KG1 (cell line): ENCODE data around the gene HK3.

Source experiments
- DNase-seq: peaks from one replicate; lab custom pipeline; 2025; lab: John Stamatoyannopoulos, UW

HK3 gene

DNA sequence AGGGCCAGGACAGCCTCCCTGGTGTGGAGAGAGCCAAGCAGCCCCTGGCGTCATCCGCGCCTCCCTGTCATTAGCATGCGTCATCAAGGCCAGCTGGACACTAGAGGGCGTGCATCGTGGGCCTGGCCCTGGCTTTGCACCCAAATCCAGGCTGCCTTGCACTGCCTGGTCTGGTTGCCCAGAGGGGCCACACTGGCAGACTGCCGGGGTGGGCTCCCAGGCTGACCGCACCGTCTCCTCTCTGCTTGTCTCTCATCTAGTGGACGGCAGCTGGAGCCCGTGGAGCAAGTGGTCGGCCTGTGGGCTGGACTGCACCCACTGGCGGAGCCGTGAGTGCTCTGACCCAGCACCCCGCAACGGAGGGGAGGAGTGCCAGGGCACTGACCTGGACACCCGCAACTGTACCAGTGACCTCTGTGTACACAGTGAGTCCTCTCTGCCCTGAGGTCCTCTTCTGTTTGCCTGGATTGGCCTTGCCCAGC is 29.0 kb downstream of the HK3 start:
- DNase-seq: no peak

GRCh38 chr5:176869501-176870109 is 29.5 kb downstream of the HK3 start:
- no peak for DNase-seq

DNA sequence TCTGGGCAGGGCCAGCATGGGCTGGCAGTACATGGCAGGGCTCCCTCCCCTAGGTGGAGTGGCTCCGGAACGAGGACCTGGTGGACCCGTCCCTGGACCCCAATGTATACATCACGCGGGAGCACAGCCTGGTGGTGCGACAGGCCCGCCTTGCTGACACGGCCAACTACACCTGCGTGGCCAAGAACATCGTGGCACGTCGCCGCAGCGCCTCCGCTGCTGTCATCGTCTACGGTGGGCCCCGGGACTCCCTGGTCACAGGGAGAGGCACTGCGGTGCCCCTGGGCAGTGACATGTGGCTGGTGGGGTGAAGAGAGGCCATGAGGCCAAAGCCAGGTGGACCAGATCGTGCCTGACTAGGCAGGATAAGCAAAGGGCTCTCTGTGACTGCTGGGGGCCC is 30.4 kb downstream of the HK3 start:
- DNase-seq: no peak

DNA sequence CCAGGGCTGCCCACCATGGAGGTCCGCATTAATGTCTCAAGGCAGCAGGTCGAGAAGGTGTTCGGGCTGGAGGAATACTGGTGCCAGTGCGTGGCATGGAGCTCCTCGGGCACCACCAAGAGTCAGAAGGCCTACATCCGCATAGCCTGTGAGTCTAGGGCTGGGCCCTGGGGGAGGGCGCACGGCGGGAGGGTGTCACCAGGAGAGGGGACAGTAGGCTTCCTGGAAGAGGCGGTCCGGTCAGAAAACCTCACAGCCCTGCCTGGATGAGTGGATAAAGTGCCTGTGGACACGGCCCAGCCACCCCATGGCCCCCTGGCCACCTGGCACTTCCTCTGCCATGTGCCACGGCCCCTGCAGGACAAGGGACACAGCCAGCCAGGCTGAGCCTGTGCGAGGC is 31.0 kb downstream of the HK3 start:
- DNase-seq: no peak

- DNase-seq: no peak
These were observed 32.3 kb downstream of the HK3 start for GRCh38 chr5:176866707-176867310.

GRCh38 chr5:176865964-176866363 is 33.2 kb downstream of the HK3 start:
- no peak for DNase-seq

- DNase-seq: no peak
These were observed 34.4 kb downstream of the HK3 start for GRCh38 chr5:176864755-176865154.

- no peak for DNase-seq
These were observed 35.4 kb downstream of the HK3 start for GRCh38 chr5:176863765-176864098.

DNA sequence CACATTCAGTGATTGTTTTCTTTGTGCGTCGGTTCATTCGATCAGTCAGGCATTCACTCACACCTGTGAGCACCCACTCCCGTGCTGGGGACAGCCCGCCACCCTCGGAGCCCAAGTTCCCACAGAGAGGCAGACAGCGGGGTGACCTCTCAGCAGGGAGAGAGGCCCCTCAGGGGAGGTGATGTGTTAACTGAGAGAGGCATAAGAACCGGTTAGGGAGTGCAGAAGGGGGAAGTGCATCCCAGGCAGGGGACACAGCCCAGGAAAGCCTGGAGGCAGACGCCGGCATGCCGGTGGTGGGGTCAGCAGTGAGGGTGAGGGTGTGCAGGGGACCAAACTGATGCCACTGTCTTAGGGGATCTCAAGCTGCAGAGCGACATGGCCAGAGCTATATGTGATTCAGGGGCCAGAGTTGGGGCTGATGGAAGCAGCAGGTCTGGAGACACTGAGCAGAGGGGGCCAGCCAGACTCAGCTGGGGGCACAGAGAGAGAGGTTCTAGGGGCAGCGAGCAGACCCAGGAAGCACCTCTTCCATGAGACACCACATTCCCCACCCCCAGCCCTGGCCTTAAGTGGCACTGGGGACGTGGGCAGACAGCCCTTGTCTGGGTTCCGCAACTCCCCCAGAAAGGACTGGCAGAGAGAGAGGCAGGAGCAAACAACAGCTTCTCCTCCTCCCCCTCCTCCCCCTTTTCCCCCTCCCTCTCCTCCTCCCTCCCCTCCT is 35.9 kb downstream of the HK3 start:
- no peak for DNase-seq

GRCh38 chr5:176862330-176862995 is 36.7 kb downstream of the HK3 start:
- DNase-seq: no peak

DNA sequence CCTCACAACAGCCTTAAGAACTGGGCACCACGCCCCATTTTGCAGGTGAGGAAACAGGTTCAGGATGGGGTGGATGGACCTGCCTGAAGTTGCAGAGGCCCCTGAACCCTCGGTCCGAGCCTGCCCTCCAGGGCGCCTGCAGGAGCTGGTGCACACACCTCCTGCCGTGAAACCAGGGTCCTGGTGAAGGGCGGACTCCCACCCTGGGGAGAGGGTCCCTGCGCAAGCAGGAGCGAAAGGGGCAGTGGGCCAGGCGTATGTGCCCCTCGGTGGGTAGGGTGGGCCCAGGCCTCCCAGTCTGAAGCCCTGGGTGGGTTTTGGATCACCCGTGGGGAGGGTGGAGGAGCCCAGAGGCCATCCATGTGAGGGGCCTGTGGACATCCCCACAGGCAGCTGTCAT is 37.9 kb downstream of the HK3 start:
- DNase-seq: no peak

DNA sequence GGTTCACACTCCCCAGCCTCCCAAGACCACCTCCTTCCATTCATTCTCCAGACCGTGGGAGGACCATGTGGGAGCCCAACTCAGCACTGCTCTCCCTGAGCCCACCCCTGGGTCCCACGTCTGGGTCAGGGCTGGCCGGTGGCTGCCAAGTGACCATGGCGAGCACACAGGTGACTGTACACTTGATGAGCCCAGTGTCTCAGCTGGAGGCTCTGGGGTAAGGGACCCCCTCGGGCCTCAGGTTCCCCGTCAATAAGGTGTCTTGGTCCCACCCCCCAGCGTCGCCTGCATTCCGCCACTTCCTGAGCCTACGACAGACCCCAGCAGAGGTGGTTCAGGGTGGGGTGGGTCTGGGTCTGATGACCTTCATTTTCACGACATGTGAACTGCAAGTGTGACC is 38.8 kb downstream of the HK3 start:
- DNase-seq: no peak

DNA sequence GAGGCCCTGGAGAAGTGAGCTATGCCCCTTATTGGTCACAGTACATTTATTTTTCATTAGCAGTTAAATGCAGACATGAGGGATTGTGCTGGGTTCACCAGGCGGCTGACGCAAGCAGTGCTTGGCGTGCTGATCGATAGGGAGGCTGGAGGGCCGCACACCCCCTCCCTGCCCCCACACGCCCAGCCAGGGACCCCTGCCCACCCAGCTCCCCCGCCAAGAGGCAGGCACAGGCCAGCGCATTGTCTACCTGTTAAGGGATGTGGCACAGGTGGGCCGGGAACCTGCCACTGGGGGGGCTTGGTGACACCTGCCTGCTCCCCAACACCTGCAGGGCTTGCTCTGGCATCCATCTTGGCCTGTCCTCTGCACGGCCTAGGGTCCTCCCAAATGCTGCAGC is 39.2 kb downstream of the HK3 start:
- DNase-seq: no peak

GRCh38 chr5:176857894-176858273 is 41.3 kb downstream of the HK3 start:
- no peak for DNase-seq

GRCh38 chr5:176857216-176857893 is 41.8 kb downstream of the HK3 start:
- DNase-seq: no peak

GRCh38 chr5:176856746-176857145 is 42.4 kb downstream of the HK3 start:
- DNase-seq: no peak

GRCh38 chr5:176855598-176855997 is 43.5 kb downstream of the HK3 start:
- DNase-seq: no peak

- no peak for DNase-seq
These were observed 45.0 kb downstream of the HK3 start for GRCh38 chr5:176854164-176854563.

DNA sequence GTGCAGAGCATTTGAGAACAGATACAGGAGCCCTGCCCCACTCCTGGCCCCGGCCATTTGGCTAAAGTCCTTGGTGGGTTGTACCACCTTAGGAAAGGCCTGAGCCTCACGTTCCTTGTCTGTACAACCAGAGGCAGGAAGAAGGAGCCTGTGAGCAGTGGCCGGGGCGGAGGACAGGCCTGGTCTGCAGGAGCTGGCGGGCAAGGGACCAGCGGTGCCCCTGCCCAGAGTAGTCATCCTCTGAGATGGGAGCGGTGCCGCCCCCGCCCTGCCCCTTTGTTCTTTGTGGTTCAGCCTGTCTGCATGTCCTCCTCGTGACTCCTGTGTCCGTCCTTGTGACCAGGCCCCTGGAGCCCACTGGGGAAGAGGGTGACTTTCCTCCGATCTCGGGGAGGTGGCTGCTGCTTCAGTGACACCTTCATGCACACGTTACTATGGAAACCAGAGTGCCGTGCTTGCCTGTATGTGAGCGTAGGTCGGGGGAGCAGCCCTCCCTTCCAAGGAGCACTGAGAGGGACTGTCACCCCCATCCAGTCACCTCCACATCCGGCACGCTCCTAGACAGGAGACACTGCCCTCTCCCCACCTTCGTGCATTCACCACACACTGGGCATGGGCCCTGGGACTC is 45.9 kb downstream of the HK3 start:
- no peak for DNase-seq

GRCh38 chr5:176851871-176852658 is 47.1 kb downstream of the HK3 start:
- DNase-seq: no peak

- no peak for DNase-seq
These were observed 47.8 kb downstream of the HK3 start for GRCh38 chr5:176851380-176851779.
